GM10266 (cell line): ENCODE measurements around the gene LAMA5.

ENCODE experiments used
- DNase-seq: peaks from one replicate; pipeline ENCODE4 v3.0.0; 2012; ENCODE audit errors: extremely low spot score
- CTCF ChIP-seq: IDR thresholded peaks from 2 replicates; pipeline ENCODE4 v1.5.1; 2012; ENCODE audit warnings: mild to moderate bottlenecking, low read depth; ENCODE audit not compliant: control insufficient read depth, insufficient read depth; ENCODE audit errors: missing control alignments

LAMA5 gene

GRCh38 chr20:62285151-62285550, 82.0 kb downstream of the LAMA5 start:
- TF ChIP-seq CTCF = no peak
- no peak for DNase-seq

- no peak for TF ChIP-seq CTCF
- no peak for DNase-seq
These were observed 82.7 kb downstream of the LAMA5 start for GRCh38 chr20:62284448-62284847.

- no peak for DNase-seq
- no peak for TF ChIP-seq CTCF
These were observed 84.1 kb downstream of the LAMA5 start for GRCh38 chr20:62282877-62283503.

- no peak for DNase-seq
- TF ChIP-seq CTCF = no peak
These were observed 85.0 kb downstream of the LAMA5 start for GRCh38 chr20:62282103-62282502.

- no peak for DNase-seq
- no peak for TF ChIP-seq CTCF
These were observed 85.8 kb downstream of the LAMA5 start for GRCh38 chr20:62281161-62281933.

- TF ChIP-seq CTCF = no peak
- no peak for DNase-seq
These were observed 86.8 kb downstream of the LAMA5 start for GRCh38 chr20:62280303-62280702.

- no peak for TF ChIP-seq CTCF
- DNase-seq = no peak
These were observed 89.9 kb downstream of the LAMA5 start for GRCh38 chr20:62277253-62277652.
